K562 (cell line): ENCODE data around the gene SNX9.

ENCODE experiments used
- ATF2 ChIP-seq: sonication (generic); formaldehyde crosslinking; IDR thresholded peaks from 2 replicates; pipeline ENCODE4 v1.8.1; 2022; ENCODE audit warnings: missing genetic modification reagents
- BHLHE40 ChIP-seq: IDR thresholded peaks from 2 replicates; pipeline ENCODE4 v1.6.1; 2011; ENCODE audit warnings: low read length, improper control_type of control experiment
- BRF2 ChIP-seq: IDR thresholded peaks from 3 replicates; pipeline ENCODE4 v1.6.1; 2011; ENCODE audit warnings: borderline replicate concordance, mild to moderate bottlenecking; ENCODE audit not compliant: insufficient read length, insufficient read depth
- CTCF ChIP-seq, 3 experiments: IDR thresholded peaks in 2 of 3; conservative IDR thresholded peaks in 1 of 3; 2 replicates each; pipeline ENCODE4 v1.5.1; 2011 to 2012; ENCODE audit warnings: low read length in 3 of 3, mild to moderate bottlenecking in 3 of 3, control low read depth in 2 of 3, improper control_type of control experiment in 1 of 3, inconsistent platforms in 1 of 3, low read depth in 1 of 3, mixed read lengths in 1 of 3, moderate library complexity in 1 of 3; ENCODE audit not compliant: insufficient read depth in 2 of 3
- ELK1 ChIP-seq: sonication (generic); formaldehyde crosslinking; IDR thresholded peaks from 2 replicates; pipeline ENCODE4 v1.8.1; 2022; ENCODE audit warnings: missing genetic modification reagents
- EP300 ChIP-seq: IDR thresholded peaks from 2 replicates; pipeline ENCODE4 v1.6.1; 2012; ENCODE audit warnings: low read length, improper control_type of control experiment
- ETV6 ChIP-seq, 3 experiments: fragments of 150-350 bp in 1 of 3; sonication (generic) in 1 of 3; formaldehyde crosslinking in 1 of 3; IDR thresholded peaks; 2 replicates each; pipeline versions ENCODE4 v1.6.1 to v1.8.0; 2014 to 2022; ENCODE audit warnings: borderline replicate concordance in 2 of 3, low read depth in 2 of 3, antibody characterized with exemption in 1 of 3, low read length in 1 of 3, mild to moderate bottlenecking in 1 of 3, missing genetic modification reagents in 1 of 3
- MAZ ChIP-seq, 2 experiments: fragments of 450-650 bp in 1 of 2; sonication (generic) in 1 of 2; formaldehyde crosslinking; IDR thresholded peaks in 1 of 2; conservative IDR thresholded peaks in 1 of 2; 2 replicates each; pipeline versions ENCODE4 v1.4.0 to v1.5.0; 2020; ENCODE audit warnings: mild to moderate bottlenecking in 1 of 2, missing genetic modification reagents in 1 of 2
- NR3C1 ChIP-seq: sonication (generic); formaldehyde crosslinking; IDR thresholded peaks from 2 replicates; pipeline ENCODE4 v1.8.1; 2022; ENCODE audit warnings: missing genetic modification reagents
- POLR2A ChIP-seq: fragments of 450-650 bp; conservative IDR thresholded peaks from 2 replicates; pipeline ENCODE4 v1.6.1; 2016
- POLR2AphosphoS5 ChIP-seq: IDR thresholded peaks from 2 replicates; pipeline ENCODE4 v1.6.1; 2011; ENCODE audit warnings: mild to moderate bottlenecking, low read depth, low read length, moderate library complexity; ENCODE audit not compliant: control insufficient read depth, insufficient read depth
- SMAD2 ChIP-seq: fragments of 150-350 bp; IDR thresholded peaks from 2 replicates; pipeline ENCODE4 v1.6.1; 2014; ENCODE audit warnings: low read depth, mild to moderate bottlenecking, low read length
- TSHZ1 ChIP-seq: fragments of 250-450 bp; sonication (Bioruptor Pico); IDR thresholded peaks from 2 replicates; pipeline ENCODE4 v1.4.0; 2020; ENCODE audit warnings: mild to moderate bottlenecking, moderate library complexity

- no peak for TF ChIP-seq EP300
- no peak for TF ChIP-seq CTCF (IDR thresholded peaks at IDR 0.05 in 2 of 3, conservative IDR thresholded peaks at IDR 0.05 in 1 of 3; ENCODE audit: insufficient read depth in 2 of 3, low read depth in 1 of 3, low read length in 3 of 3)
- no peak for TF ChIP-seq NR3C1 (CRISPR knock-in tag)
- TF ChIP-seq SMAD2: no peak
- TF ChIP-seq ELK1 (CRISPR knock-in tag): no peak
- TF ChIP-seq MAZ (CRISPR knock-in tag; conservative IDR thresholded peaks at IDR 0.05 in 1 of 2, IDR thresholded peaks at IDR 0.05 in 1 of 2): no peak
- TF ChIP-seq ETV6 (IDR thresholded peaks at IDR 0.05; ENCODE audit: borderline replicate concordance in 1 of 2, low read depth in 2 of 2, low read length in 1 of 2): no peak
- no peak for TF ChIP-seq ETV6 (CRISPR knock-in tag; IDR thresholded peaks at IDR 0.05; ENCODE audit: borderline replicate concordance)
- TF ChIP-seq POLR2AphosphoS5: no peak
- no peak for TF ChIP-seq TSHZ1 (CRISPR knock-in tag)
- no peak for TF ChIP-seq BRF2
- TF ChIP-seq BHLHE40: no peak
- no peak for TF ChIP-seq POLR2A
- TF ChIP-seq ATF2: no peak
These were observed 170.0 kb downstream of the SNX9 start for GRCh38 chr6:157993076-157993475.
